Progenitor cell of endocrine pancreas (in vitro differentiated cells): ENCODE results near the gene FRMD4B. TPM values are rescaled to one million over a fixed set of nuclear protein-coding genes. Genes with fewer than 3 reads are reported as not detected.

Source experiments
- DNase-seq: peaks from one replicate; pipeline ENCODE4 v3.0.0; 2021; ENCODE audit warnings: low spot score; ENCODE audit not compliant: unreplicated experiment
- H3K27ac Mint-ChIP-seq: 2 replicates; pipeline ENCODE4 v1.8.0; 2021; ENCODE audit warnings: mild to moderate bottlenecking, moderate library complexity, mixed read lengths
- H3K27me3 Mint-ChIP-seq: 2 replicates; pipeline ENCODE4 v1.8.0; 2021; ENCODE audit warnings: mixed read lengths
- H3K36me3 Mint-ChIP-seq: 2 replicates; pipeline ENCODE4 v1.8.0; 2022; ENCODE audit warnings: mixed read lengths; ENCODE audit not compliant: insufficient read depth
- H3K4me1 Mint-ChIP-seq: 2 replicates; pipeline ENCODE4 v1.8.0; 2021; ENCODE audit warnings: low read depth, mixed read lengths
- H3K4me3 Mint-ChIP-seq: 2 replicates; pipeline ENCODE4 v1.8.0; 2021; ENCODE audit warnings: low read depth, mild to moderate bottlenecking, moderate library complexity, mixed read lengths
- H3K9me3 Mint-ChIP-seq: 2 replicates; pipeline ENCODE4 v1.8.0; 2021; ENCODE audit warnings: low read depth, mixed read lengths
- CTCF ChIP-seq: fragments of 200-600 bp; sonication (generic); IDR thresholded peaks from one replicate; pipeline ENCODE4 v1.5.0; 2021; ENCODE audit warnings: antibody characterized with exemption, mild to moderate bottlenecking; ENCODE audit not compliant: unreplicated experiment
- total RNA-seq: library from RNA; stranded (reverse); gene quantifications from 2 replicates; pipeline ENCODE4 v1.2.1, GENCODE V29; 2021

Gene FRMD4B
- total RNA-seq, 1 donor from 2014 or later, result 41.6 TPM

- no peaks in the 10 kb centered on the region for H3K36me3 Mint-ChIP-seq
- H3K4me3 Mint-ChIP-seq, result no peak overlapping the region
- no peaks in the 10 kb centered on the region for H3K27me3 Mint-ChIP-seq
- H3K4me1 Mint-ChIP-seq, result peaks cover under 1% of the 10 kb centered on the region
- no peaks in the 10 kb centered on the region for H3K9me3 Mint-ChIP-seq
- H3K27ac Mint-ChIP-seq, result no peak overlapping the region
- DNase-seq, result no peak
- no peak for TF ChIP-seq CTCF
Observed at GRCh38 chr3:69137005-69137404, 248.9 kb downstream of the FRMD4B start.

GRCh38 chr3:69130689-69131088 lies 255.2 kb downstream of the FRMD4B start:
- H3K9me3 Mint-ChIP-seq, result no peaks in the 10 kb centered on the region
- no peak overlapping the region for H3K27ac Mint-ChIP-seq
- no peak for DNase-seq
- H3K27me3 Mint-ChIP-seq, result no peaks in the 10 kb centered on the region
- no peak overlapping the region for H3K4me3 Mint-ChIP-seq
- no peak for TF ChIP-seq CTCF
- no peaks in the 10 kb centered on the region for H3K4me1 Mint-ChIP-seq
- no peaks in the 10 kb centered on the region for H3K36me3 Mint-ChIP-seq

- Mint-ChIP-seq H3K27me3 (no peaks in the 10 kb centered on the region), H3K36me3 (no peaks in the 10 kb centered on the region), H3K9me3 (no peaks in the 10 kb centered on the region), H3K4me1 (no peaks in the 10 kb centered on the region), H3K4me3 (no peak overlapping the region), H3K27ac (no peak overlapping the region)
- TF ChIP-seq CTCF, result no peak
- DNase-seq, result no peak
Observed at GRCh38 chr3:69129531-69129930, 256.4 kb downstream of the FRMD4B start.

- H3K9me3 Mint-ChIP-seq, result no peaks in the 10 kb centered on the region
- no peak for DNase-seq
- H3K36me3 Mint-ChIP-seq, result no peaks in the 10 kb centered on the region
- H3K27me3 Mint-ChIP-seq, result no peaks in the 10 kb centered on the region
- H3K4me1 Mint-ChIP-seq, result no peaks in the 10 kb centered on the region
- H3K4me3 Mint-ChIP-seq, result no peak overlapping the region
- no peak for TF ChIP-seq CTCF
- H3K27ac Mint-ChIP-seq, result no peak overlapping the region
Observed at GRCh38 chr3:69128509-69128908, 257.4 kb downstream of the FRMD4B start.

GRCh38 chr3:69126999-69127398 lies 258.9 kb downstream of the FRMD4B start:
- no peaks in the 10 kb centered on the region for H3K36me3 Mint-ChIP-seq
- no peak overlapping the region for H3K27ac Mint-ChIP-seq

More at GRCh38 chr3:69126999-69127398, 258.9 kb downstream of the FRMD4B start:
- TF ChIP-seq CTCF, result no peak
- H3K9me3 Mint-ChIP-seq, result no peaks in the 10 kb centered on the region
- H3K4me3 Mint-ChIP-seq, result no peak overlapping the region
- DNase-seq, result no peak
- no peaks in the 10 kb centered on the region for H3K4me1 Mint-ChIP-seq
- H3K27me3 Mint-ChIP-seq, result no peaks in the 10 kb centered on the region
